H4 (cell line): ENCODE results near the gene CRP. TPM values are rescaled to one million over a fixed set of nuclear protein-coding genes. Genes with fewer than 3 reads are reported as not detected.
"Not testable (repeated sequence)": the region's sequence is repeated elsewhere in the genome, so short reads cannot be mapped to it uniquely, and the experiment has no call there.

Experiments used
- DNase-seq: peaks from one replicate; pipeline ENCODE4 v3.0.0-alpha.2; 2015; ENCODE audit warnings: low spot score
- total RNA-seq: library from RNA; depleted of rRNA; stranded (reverse); fragments of >200 nt; shearing (Covaris generic); gene quantifications from 2 replicates; pipeline ENCODE4 v1.2.3, GENCODE V29; 2014; rRNA removed

The CRP gene
- total RNA-seq, 1 experiment from 2014 or later = not detected

DNA sequence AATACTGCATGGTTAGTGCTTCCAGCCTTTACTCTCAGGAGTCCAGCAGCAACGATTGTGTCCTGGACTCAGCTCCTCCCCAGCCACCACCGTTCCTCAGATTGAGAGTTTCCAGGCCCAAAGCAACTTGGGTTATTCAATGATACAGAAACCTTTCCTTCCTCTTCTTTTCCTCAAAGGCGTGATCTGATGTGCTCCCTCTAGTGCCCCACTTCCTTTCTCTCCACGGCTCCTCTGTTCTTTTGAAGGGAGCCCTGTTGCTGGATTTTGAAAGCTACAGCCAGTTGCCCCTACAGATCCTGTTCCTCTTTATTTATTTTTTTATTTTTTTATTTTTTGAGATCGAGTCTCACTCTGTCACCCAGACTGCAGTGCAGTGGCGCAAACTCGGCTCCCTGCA lies 14.1 kb downstream of the CRP start:
- no peak for DNase-seq

DNA sequence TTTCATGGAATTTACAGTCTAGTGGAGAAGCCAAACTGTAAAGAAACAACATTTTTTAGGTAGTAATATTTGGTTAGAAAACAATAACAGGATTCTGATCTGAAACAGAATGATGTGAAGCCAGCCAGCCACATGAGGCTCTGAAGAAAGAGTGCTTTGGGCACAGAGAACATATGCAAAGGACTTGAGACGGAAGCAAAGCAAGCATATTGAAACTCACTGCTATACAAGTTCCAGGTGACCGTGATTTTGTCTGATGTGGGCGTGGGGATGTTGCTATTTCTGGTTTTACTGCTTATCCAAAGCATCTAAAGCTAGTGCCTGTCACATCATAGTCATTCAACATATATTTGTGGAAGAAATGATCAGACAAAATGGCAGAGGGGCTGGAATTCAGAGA lies 14.7 kb downstream of the CRP start:
- DNase-seq = no peak

DNA sequence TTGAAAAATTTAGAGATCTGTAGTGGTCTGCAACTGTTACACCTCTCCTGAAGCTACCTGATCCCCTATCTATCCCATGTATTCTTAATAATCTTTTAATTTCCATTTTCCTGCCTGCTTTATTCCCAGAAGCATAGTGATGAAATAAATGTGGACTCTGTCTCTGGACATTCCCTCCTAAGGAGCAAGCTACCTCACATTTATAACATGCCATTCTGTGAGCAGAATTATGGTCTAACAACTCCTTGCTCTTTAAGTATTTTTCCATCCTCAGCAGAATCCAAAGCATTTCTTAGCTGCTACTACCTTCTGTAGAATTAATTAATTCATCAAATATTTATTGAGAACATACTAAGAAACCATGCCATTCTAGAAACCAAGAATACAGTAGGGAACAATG lies 15.1 kb downstream of the CRP start:
- no peak for DNase-seq

DNA sequence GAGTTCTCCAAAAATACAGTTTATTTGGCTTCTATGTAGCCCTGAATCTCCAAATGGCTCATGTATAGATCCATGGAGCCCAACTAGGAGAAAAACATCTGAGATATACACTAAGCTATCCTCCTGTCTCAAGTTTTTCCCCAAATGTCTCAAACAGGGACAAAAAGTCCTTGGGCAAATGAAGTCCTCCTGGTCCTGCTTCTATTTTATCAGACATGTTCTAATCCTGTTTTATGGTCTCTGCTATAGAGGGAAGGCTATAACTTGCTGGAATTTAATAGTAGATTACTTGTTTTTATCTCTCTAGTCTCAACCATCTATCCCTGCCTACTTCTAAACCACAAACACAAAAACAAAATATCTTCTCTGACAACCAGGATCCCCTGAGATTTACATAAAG lies 26.9 kb downstream of the CRP start:
- DNase-seq = no peak

DNA sequence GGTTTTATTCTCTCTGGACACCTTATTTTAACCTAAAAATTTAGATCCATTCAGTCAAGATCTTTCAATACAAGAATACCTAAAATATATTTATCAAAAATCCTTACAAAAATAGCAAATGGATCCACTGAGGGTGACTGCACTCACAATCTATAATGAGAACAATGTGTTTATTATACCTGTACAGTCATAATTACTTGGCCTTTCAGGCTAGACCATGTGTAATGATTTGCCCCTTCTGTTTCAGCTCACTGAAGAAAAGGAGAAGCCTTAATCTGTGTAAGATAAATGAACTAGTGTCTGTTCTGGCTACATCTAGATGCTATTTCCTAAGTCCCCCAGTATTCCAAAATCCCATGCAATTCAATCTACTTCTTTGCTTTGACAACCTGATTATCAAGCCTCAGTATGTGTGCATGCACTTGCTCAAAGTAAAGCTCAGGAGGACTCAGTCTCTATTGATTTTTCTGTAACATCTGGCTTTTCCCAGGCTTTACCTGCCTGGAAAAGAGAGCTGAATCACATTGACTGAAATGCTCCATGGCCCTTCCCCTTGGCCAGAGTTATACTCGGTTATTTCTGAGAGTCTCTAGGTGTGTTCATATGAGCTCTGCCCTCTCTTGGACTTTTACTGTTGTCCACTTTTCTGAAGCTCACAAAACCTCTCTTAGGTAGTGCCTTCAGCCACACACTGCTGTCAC lies 27.6 kb downstream of the CRP start:
- DNase-seq = no peak

DNA sequence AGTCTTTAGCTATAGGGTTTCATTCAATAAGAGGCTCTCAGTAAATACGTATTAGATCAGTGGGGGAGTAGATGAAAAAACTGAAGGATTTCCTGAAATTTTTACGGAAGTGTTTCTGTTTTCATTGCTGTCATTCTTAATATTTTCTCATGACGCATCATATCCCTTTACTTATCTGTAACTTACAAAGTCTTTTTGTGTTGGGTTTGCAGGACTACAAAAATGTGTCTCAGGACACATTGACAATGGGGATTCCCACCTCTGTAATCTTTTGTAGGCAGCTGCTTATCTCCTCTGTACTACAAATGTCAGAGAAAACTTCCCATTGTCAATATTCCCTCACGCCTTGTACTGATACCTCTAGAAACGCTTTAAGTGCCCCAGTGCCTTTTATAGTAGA lies 35.5 kb downstream of the CRP start:
- DNase-seq = no peak

DNA sequence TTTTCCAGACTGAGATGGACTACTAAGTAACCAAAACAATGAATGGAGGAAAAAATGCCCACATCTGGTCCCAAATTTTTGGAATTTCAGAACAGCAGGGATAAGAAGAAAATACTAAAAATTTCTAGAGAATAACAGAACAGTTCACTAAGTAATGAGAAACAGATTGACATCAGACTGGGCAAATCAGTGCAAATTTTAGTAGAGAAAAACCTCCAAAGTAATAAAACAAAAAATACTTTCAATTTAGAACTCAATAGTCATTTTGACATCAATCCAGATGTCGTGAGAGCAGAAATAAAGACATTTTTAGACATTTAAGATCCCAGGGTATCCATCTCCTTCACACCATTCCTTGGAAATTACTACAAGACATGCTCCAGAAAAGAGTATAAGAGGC lies 39.3 kb downstream of the CRP start:
- no peak for DNase-seq

DNA sequence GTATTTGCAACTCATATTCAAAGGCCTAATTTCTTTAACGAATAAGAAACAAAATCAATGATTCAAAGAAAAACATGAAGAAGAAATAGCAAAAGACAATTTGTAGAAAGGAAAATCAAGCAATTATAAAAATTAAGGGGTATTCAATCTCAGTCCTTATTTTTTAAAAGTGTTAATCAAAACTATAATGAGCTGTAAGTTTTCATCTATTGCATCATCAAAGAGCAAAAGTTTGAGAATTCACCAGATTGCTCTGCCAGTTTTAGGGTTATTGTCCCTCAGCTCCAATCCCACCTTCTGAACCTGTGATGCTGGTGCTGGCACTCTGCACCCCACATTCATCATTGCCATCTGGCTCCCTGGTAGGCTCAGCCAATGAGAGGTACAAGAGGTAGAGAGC lies 42.0 kb downstream of the CRP start:
- DNase-seq = not testable (repeated sequence)

DNA sequence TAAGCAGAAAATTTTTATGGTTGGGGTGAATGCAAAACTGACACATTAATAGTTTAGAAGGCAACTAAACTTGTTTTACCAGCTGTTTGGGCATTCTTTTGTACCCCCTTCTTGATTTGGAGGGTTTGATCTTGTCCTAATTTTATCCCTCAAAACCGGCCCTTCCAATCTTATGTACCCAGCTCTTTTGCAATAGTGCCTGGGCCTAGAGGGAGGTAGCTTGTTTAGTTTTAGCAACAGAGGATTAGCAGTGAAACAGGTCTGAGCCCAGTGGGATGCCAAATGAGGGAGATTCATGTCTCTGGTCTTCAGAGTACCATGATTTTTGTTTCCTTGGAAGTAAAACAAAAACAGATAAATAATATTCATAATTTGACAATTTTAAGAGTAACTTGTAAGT lies 45.1 kb downstream of the CRP start:
- no peak for DNase-seq

DNA sequence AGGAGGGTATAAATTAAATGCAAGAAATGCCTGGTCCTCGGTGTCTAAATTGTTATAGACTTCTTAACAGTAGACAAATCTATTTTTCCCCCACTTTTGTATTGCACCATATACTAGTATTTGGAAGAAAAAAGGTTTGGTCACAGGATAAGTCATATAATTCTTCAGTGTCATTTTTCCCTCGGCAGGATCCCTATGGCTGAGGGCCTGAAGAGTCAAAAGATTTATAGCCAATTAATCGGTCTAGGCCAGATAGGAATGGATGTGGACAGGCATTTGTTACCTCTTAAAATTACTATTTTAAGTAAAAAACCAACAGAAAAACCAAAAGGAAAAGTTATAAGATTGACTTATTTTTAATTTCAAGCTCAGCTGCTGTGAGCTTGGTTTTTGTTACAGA lies 45.6 kb downstream of the CRP start:
- no peak for DNase-seq

DNA sequence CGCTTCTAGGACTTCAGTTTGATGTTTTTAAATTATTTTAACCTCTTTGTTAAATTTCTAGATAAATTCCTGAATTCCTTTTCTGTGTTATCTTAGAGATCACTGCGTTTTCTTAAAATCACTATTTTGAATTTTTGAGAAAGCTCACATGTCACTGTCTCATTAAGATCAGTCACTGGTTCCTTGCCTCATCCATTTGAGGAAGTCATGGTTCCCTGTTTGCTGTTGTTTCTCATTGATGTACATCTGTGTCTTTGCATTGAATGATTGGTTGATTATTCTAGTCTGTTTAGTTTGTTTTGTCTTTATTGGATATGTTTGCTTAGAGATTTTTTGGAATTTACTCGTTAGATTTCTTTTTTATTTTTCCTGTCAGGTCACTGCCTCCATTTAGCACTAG lies 50.1 kb downstream of the CRP start:
- DNase-seq = no peak

DNA sequence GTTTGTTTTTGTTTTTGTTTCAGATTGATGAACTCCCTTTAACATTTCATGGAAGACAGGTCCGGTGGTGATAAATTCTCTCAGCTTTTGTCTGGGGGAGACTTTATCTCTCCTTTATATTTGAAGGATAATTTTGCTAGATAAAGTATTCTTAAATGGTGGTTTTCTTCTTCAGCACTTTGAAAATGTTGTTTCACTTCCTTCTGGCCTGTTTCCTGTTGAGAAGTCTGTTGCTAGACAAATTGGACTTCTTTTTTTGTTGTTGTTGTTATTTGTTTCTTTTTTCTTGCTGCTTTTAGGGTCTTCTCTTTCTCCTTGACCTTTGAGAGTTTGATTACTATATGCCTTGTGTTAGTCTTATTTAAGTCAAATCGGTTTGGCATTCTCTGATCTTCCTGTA lies 50.8 kb downstream of the CRP start:
- DNase-seq = no peak

Other genes starting within 250 kb of the CRP start
- not detected in 2 replicates for gene OR10J5, start 178.6 kb downstream of the CRP start, total RNA-seq
- not detected in 2 replicates for gene APCS, start 126.8 kb downstream of the CRP start, total RNA-seq
- 11.0 and 14.8 TPM in 2 replicates for gene DUSP23, start 66.4 kb upstream of the CRP start, total RNA-seq
- not detected in 2 replicates for gene FCRL6, start 87.8 kb upstream of the CRP start, total RNA-seq
- gene SLAMF8, start 112.3 kb upstream of the CRP start, total RNA-seq = 0.17 TPM in 1 of 2 replicates, not detected in the other
- 0.14 TPM in 1 of 2 replicates, not detected in the other for gene VSIG8, start 148.1 kb upstream of the CRP start, total RNA-seq
- 0.21 and 0.62 TPM in 2 replicates for gene CFAP45, start 185.6 kb upstream of the CRP start, total RNA-seq
- gene TAGLN2, start 210.9 kb upstream of the CRP start, total RNA-seq = 444 and 497 TPM in 2 replicates
- 0.47 and 0.52 TPM in 2 replicates for gene IGSF9, start 231.0 kb upstream of the CRP start, total RNA-seq
- gene SLAMF9, start 239.6 kb upstream of the CRP start, total RNA-seq = 2.2 TPM in 1 of 2 replicates, not detected in the other